T follicular helper cell (primary cell): ENCODE data around the gene ADO.

ENCODE experiments used
- DNase-seq: peaks from one replicate; pipeline ENCODE4 v3.0.0-alpha.2; 2020; ENCODE audit warnings: low read depth

Gene ADO

GRCh38 chr10:62792261-62792660 is 12.3 kb upstream of the ADO start:
- no peak for DNase-seq

GRCh38 chr10:62794306-62794705 is 10.2 kb upstream of the ADO start:
- DNase-seq: no peak

- DNase-seq: no peak
These were observed 9.4 kb upstream of the ADO start for GRCh38 chr10:62795100-62795499.

GRCh38 chr10:62795762-62796161 is 8.8 kb upstream of the ADO start:
- DNase-seq: no peak

GRCh38 chr10:62796896-62797295 is 7.6 kb upstream of the ADO start:
- DNase-seq: no peak

GRCh38 chr10:62801871-62802270 is 2.6 kb upstream of the ADO start:
- DNase-seq: no peak

- DNase-seq: no peak
These were observed 680 bp upstream of the ADO start for GRCh38 chr10:62803724-62804355.

- no peak for DNase-seq
These were observed 945 bp downstream of the ADO start for GRCh38 chr10:62805231-62806099.

- no peak for DNase-seq
These were observed 1.7 kb downstream of the ADO start for GRCh38 chr10:62806251-62806650.

- no peak for DNase-seq
These were observed 5.8 kb downstream of the ADO start for GRCh38 chr10:62810156-62810902.

GRCh38 chr10:62811159-62811875 is 6.8 kb downstream of the ADO start:
- DNase-seq: no peak

GRCh38 chr10:62812672-62813439 is 8.3 kb downstream of the ADO start:
- DNase-seq: no peak

GRCh38 chr10:62813453-62813852 is 8.9 kb downstream of the ADO start:
- DNase-seq: no peak

GRCh38 chr10:62813981-62814380 is 9.5 kb downstream of the ADO start:
- no peak for DNase-seq

GRCh38 chr10:62814756-62815380 is 10.3 kb downstream of the ADO start:
- no peak for DNase-seq

GRCh38 chr10:62815381-62816075 is 11.0 kb downstream of the ADO start:
- no peak for DNase-seq

GRCh38 chr10:62816076-62816330 is 11.5 kb downstream of the ADO start:
- no peak for DNase-seq

GRCh38 chr10:62816331-62817120 is 12.0 kb downstream of the ADO start, which contains the start of gene EGR2:
EGR2 (minus strand) TSS chr10:62816366; CDS start chr10:62816029, 337 bp downstream.
- peak; percentile 93 for DNase-seq

- peak; percentile 46 for DNase-seq
These were observed 12.7 kb downstream of the ADO start for GRCh38 chr10:62817121-62817765.
